OCI-LY7 (cell line): ENCODE measurements around the gene FANCE. TPM values are rescaled to one million over a fixed set of nuclear protein-coding genes. Genes with fewer than 3 reads are reported as not detected.

Experiments
- BruUV-seq: library from RNA; stranded (reverse); fragments of 400-500 nt; replicated peaks from 2 replicates; lab custom pipeline; 2021; lab: Mats Ljungman, UMichigan
- CTCF ChIA-PET: fragments of 300-600 bp; sonication (Branson Sonifier 250); formaldehyde crosslinking; loops from one replicate; lab custom pipeline; 2022; ENCODE audit warnings: antibody characterized with exemption; ENCODE audit not compliant: unreplicated experiment; lab: Charles Lee
- POLR2A ChIA-PET: fragments of 300-600 bp; sonication (Branson Sonifier 250); formaldehyde crosslinking; loops from one replicate; lab custom pipeline; 2022; ENCODE audit warnings: antibody characterized with exemption; lab: Charles Lee
- DNase-seq: peaks from one replicate; pipeline ENCODE4 v3.0.0-alpha.2; 2015; ENCODE audit warnings: low spot score
- H2AFZ ChIP-seq: fragments of 200-600 bp; sonication (generic), shearing (Covaris generic); 2 replicates; pipeline ENCODE4 v1.6.1; 2014; ENCODE audit warnings: mild to moderate bottlenecking, antibody characterized with exemption, low read length, moderate library complexity
- H3K27ac ChIP-seq: fragments of 200-600 bp; sonication (generic); 2 replicates; pipeline ENCODE4 v1.5.1; 2014; ENCODE audit warnings: mixed run types, low read depth, mild to moderate bottlenecking, moderate library complexity, low read length, inconsistent platforms; ENCODE audit not compliant: poor library complexity, severe bottlenecking
- H3K36me3 ChIP-seq: fragments of 200-600 bp; sonication (generic); 2 replicates; pipeline ENCODE4 v1.6.1; 2014; ENCODE audit warnings: mild to moderate bottlenecking, antibody characterized with exemption, low read length, moderate library complexity, mixed read lengths; ENCODE audit not compliant: insufficient read depth
- H3K4me1 ChIP-seq: fragments of 200-600 bp; sonication (generic); 2 replicates; pipeline ENCODE4 v1.5.1; 2014; ENCODE audit warnings: mild to moderate bottlenecking, low read length; ENCODE audit not compliant: insufficient read depth, poor library complexity, severe bottlenecking
- H3K4me2 ChIP-seq: fragments of 200-600 bp; sonication (generic); 2 replicates; pipeline ENCODE4 v1.6.1; 2014; ENCODE audit warnings: mild to moderate bottlenecking, low read length
- H3K4me3 ChIP-seq: fragments of 200-600 bp; sonication (generic); 2 replicates; pipeline ENCODE4 v1.5.1; 2014; ENCODE audit warnings: mild to moderate bottlenecking, low read depth, low read length; ENCODE audit not compliant: poor library complexity, severe bottlenecking
- H3K79me2 ChIP-seq: fragments of 200-600 bp; sonication (generic); 2 replicates; pipeline ENCODE4 v1.6.1; 2016; ENCODE audit warnings: low read depth, mild to moderate bottlenecking, low read length, moderate library complexity, mixed read lengths; ENCODE audit not compliant: insufficient read depth
- H3K9me2 ChIP-seq: fragments of 200-600 bp; sonication (generic); 2 replicates; pipeline ENCODE4 v1.6.1; 2016; ENCODE audit warnings: mild to moderate bottlenecking, low read length, mixed read lengths; ENCODE audit not compliant: insufficient read depth
- H3K9me3 ChIP-seq: fragments of 200-600 bp; sonication (generic); 2 replicates; pipeline ENCODE4 v1.6.1; 2014; ENCODE audit warnings: mild to moderate bottlenecking, mixed run types, low read length, mixed read lengths
- H4K20me1 ChIP-seq: fragments of 200-600 bp; sonication (generic); 2 replicates; pipeline ENCODE4 v1.6.1; 2014; ENCODE audit warnings: mild to moderate bottlenecking, antibody characterized with exemption, low read length, moderate library complexity, mixed read lengths; ENCODE audit not compliant: insufficient read depth
- CTCF ChIP-seq: fragments of 200-600 bp; sonication (generic); conservative IDR thresholded peaks from 2 replicates; pipeline ENCODE4 v1.5.1; 2014; ENCODE audit warnings: mild to moderate bottlenecking, antibody characterized with exemption, low read length, moderate library complexity, mixed read lengths
- EZH2phosphoT487 ChIP-seq: fragments of 200-600 bp; sonication (generic); IDR thresholded peaks from 2 replicates; pipeline ENCODE4 v1.6.1; 2018; ENCODE audit warnings: low read depth, borderline replicate concordance, mild to moderate bottlenecking, mixed run types, antibody characterized with exemption, low read length, moderate library complexity, mixed read lengths
- intact Hi-C: fragments of 100-400 bp; cut with micrococcal nuclease; formaldehyde crosslinking; loops from one replicate; pipeline ENCODE4 v1.10.0; 2022; ENCODE audit not compliant: unreplicated experiment
- total RNA-seq, 2 experiments: library from RNA; depleted of rRNA in 1 of 2; stranded (reverse); fragments of >200 nt in 1 of 2; shearing (Covaris generic) in 1 of 2; gene quantifications; 2 replicates each; pipeline ENCODE4 v1.2.3, GENCODE V29; 2014 to 2022

The FANCE gene
- total RNA-seq, 2 experiments from 2014 or later, result 14.4 to 17.4 TPM

DNA sequence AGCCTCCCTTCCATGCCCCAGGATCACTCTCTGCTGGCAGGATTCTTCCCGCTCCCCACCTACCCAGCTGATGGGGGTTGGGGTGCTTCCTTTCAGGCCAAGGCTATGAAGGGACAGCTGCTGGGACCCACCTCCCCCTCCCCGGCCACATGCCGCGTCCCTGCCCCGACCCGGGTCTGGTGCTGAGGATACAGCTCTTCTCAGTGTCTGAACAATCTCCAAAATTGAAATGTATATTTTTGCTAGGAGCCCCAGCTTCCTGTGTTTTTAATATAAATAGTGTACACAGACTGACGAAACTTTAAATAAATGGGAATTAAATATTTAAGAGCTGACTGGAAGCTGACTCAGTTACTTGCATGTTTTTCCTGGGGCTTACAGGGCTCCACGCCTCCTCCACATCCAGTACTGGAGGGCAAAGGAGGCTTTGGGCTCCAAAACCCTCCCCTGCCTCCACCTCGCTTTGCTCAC, 24.3 kb upstream of the FANCE start:
- intact Hi-C loops, result no loop called here
- H3K9me2 ChIP-seq, result no peaks in the 10 kb centered on the region
- BruUV-seq, result no TSS peak
- H3K4me1 ChIP-seq, result peaks cover 17% of the 10 kb centered on the region
- no peak for DNase-seq
- ChIA-PET CTCF (no interaction called here), POLR2A (no interaction called here)
- TF ChIP-seq EZH2phosphoT487, result no peak
- no peak for TF ChIP-seq CTCF
- H3K4me2 ChIP-seq, result no peak overlapping the region
- H4K20me1 ChIP-seq, result no peaks in the 10 kb centered on the region
- no peaks in the 10 kb centered on the region for H3K79me2 ChIP-seq
- H2AFZ ChIP-seq, result no peak overlapping the region
- peaks cover 5% of the 10 kb centered on the region; the same call in 1 of the 2 replicates for H3K9me3 ChIP-seq
- no peak overlapping the region for H3K27ac ChIP-seq
- no peak overlapping the region for H3K4me3 ChIP-seq
- H3K36me3 ChIP-seq, result peaks cover 12% of the 10 kb centered on the region

DNA sequence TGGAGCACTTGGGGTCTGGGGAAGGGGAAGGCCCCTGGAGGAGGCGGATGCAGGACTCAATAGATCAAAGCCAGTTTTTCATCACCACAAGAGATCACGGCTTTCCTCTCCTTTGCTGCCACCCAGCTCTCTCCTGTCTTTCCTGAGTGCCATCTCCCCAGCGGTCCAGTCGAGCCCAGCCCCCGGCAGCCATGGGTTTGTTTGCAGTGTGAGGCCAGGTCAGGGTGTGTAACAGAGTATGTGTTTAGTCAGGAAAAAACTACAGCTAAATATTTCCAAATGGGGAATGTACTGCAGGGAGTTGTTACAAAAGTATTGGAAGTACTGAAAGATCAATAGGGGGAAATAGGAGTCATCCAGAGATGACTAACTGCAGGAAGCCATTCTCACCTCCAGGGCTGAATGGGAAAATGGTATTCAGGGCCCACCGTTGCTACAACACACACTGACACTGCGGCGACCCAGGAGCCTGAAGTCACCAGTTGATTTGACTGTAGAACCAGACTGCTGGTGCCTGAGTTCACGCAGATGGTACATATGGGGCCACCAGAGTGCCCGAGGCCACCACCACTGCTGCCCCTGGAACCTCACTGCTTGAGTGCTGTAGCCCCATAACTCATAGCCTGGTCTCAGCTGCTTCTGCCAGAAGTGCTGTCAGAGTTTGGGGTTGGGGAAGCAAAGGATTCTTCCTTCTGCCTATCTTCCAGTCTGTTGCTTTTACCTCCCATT, 23.6 kb upstream of the FANCE start:
- no peak for DNase-seq
- H3K4me1 ChIP-seq, result peaks cover 17% of the 10 kb centered on the region
- CTCF ChIA-PET, result no interaction called here
- H2AFZ ChIP-seq, result no peak overlapping the region
- H3K36me3 ChIP-seq, result peaks cover 12% of the 10 kb centered on the region
- peaks cover 5% of the 10 kb centered on the region; the same call in 1 of the 2 replicates for H3K9me3 ChIP-seq
- no peak overlapping the region for H3K4me2 ChIP-seq
- TF ChIP-seq CTCF (no peak), EZH2phosphoT487 (no peak)
- intact Hi-C loops, result no loop called here
- no peak overlapping the region for H3K27ac ChIP-seq
- H3K9me2 ChIP-seq, result no peaks in the 10 kb centered on the region
- BruUV-seq, result no TSS peak
- no peaks in the 10 kb centered on the region for H4K20me1 ChIP-seq
- H3K4me3 ChIP-seq, result no peak overlapping the region
- POLR2A ChIA-PET, result no interaction called here
- no peaks in the 10 kb centered on the region for H3K79me2 ChIP-seq

- Histone ChIP-seq H2AFZ (no peak overlapping the region), H3K27ac (no peak overlapping the region), H3K9me3 (peaks cover 5% of the 10 kb centered on the region; the same call in 1 of the 2 replicates), H3K79me2 (no peaks in the 10 kb centered on the region), H3K4me3 (no peak overlapping the region), H3K36me3 (peaks cover 10% of the 10 kb centered on the region), H4K20me1 (no peaks in the 10 kb centered on the region), H3K9me2 (no peaks in the 10 kb centered on the region), H3K4me2 (no peak overlapping the region), H3K4me1 (peaks cover 17% of the 10 kb centered on the region)
- no peak for DNase-seq
- CTCF ChIA-PET, result no interaction called here
- intact Hi-C loops, result no loop called here
- POLR2A ChIA-PET, result no interaction called here
- TF ChIP-seq CTCF (no peak), EZH2phosphoT487 (no peak)
- BruUV-seq, result no TSS peak
Observed at GRCh38 chr6:35429463-35429862, 22.7 kb upstream of the FANCE start.
